GM12864 (cell line): Measurements from ENCODE around the gene APOBEC3A.

Experiments
- DNase-seq: peaks from one replicate; pipeline ENCODE4 v3.0.0-alpha.2; 2011; ENCODE audit warnings: low read depth
- H3K4me3 ChIP-seq: 2 replicates; pipeline ENCODE4 v1.5.1; 2011; ENCODE audit warnings: mild to moderate bottlenecking, low read depth, low read length, control low read depth
- CTCF ChIP-seq: IDR thresholded peaks from 2 replicates; pipeline ENCODE4 v1.5.1; 2011; ENCODE audit warnings: low read depth, mild to moderate bottlenecking, moderate library complexity, low read length, control low read depth, inconsistent platforms; ENCODE audit errors: missing control alignments

Gene APOBEC3A

GRCh38 chr22:38965614-38966379 is 8.4 kb downstream of the APOBEC3A start:
- TF ChIP-seq CTCF = no peak
- H3K4me3 ChIP-seq = no peak overlapping the region
- no peak for DNase-seq

DNA sequence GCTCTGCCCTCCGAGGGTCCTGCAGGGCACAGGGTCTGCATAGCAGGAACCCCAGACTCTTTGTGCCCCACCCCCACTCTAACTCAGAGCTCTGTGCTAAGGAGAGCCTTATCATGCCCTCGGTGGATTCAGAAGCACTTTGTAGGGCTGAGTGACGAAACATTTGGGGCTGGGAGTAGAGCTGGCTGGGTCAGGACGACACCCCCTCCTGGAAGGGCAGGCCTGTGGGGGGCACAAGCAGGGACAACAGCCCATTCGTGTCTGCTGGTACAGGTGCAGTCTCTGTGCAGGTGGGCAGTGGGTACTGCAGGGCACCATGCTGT is 8.9 kb downstream of the APOBEC3A start:
- no peak for TF ChIP-seq CTCF
- DNase-seq = no peak

GRCh38 chr22:38966942-38967341 is 9.5 kb downstream of the APOBEC3A start:
- H3K4me3 ChIP-seq = no peak overlapping the region
- TF ChIP-seq CTCF = no peak

More for the DNA sequence above, 8.9 kb downstream of the APOBEC3A start:
- H3K4me3 ChIP-seq = no peak overlapping the region

GRCh38 chr22:38967451-38968450 is 10.3 kb downstream of the APOBEC3A start:
- no peak for DNase-seq
- no peak overlapping the region for H3K4me3 ChIP-seq
- TF ChIP-seq CTCF = no peak

More at GRCh38 chr22:38966942-38967341, 9.5 kb downstream of the APOBEC3A start:
- DNase-seq = no peak

DNA sequence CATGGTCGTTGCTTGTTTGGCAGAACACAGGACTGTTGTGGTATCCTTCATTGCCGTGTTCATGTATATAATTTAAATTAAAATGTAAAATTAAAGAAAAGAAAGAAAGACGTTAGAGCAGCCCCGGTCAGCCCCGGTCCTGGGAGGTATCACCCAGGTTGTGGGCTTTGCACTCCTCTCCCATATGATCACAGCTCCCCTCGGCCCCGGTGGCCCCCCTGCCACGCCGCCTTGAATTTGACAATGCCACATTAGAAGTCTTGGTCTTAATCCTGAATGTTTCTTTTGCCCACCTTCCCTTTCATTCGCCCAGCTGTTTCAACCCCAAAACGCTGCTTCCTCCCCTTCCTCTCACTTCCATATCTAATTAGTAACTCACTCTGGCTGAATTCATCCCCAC is 11.4 kb downstream of the APOBEC3A start:
- TF ChIP-seq CTCF = no peak
- no peak for DNase-seq
- H3K4me3 ChIP-seq = no peak overlapping the region

- no peak overlapping the region for H3K4me3 ChIP-seq
- no peak for TF ChIP-seq CTCF
- DNase-seq = no peak
These were observed 13.1 kb downstream of the APOBEC3A start for GRCh38 chr22:38970551-38970950.
